Measurements from ENCODE around the gene RALGDS.

DNA sequence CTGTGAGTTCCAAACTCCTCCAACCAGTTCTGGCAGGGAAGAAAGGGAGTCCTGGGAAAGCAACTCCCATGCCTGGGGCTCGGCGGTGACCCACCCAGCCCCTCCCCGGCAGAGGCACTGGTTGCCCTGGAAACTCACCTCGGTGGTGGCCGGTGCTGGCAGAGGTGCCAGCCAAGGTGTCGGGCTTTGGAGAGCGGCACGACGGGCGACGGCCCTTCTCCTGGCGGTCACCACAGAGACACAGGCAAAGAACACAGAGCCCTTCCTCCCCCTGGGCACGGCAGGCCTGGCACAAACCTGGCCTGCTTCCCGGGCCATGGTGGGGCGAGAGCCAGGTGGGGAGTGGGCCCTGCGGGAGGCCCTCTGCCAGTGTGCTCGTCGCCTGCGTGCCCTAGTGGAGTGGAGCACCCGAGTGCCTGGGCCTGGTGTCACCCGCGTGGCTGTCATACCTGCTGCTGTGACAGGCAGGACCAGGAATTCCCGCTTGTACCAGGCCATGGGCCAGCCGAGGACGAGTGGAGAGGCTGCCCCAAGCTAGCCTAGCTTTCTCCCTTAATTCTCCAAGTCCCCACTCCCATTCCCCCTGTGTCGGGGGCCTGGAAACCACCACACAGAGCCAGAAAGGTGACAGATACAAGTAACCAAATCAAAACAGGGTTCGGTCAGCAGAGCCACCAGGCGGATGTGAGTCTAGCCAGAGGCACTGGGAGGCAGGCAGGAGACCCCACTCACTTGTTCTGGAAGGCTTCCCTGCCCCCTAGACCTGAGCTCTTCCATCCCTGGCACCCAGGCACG lies 8.2 kb upstream of the RALGDS start:
- TF ChIP-seq, protein P1, sequence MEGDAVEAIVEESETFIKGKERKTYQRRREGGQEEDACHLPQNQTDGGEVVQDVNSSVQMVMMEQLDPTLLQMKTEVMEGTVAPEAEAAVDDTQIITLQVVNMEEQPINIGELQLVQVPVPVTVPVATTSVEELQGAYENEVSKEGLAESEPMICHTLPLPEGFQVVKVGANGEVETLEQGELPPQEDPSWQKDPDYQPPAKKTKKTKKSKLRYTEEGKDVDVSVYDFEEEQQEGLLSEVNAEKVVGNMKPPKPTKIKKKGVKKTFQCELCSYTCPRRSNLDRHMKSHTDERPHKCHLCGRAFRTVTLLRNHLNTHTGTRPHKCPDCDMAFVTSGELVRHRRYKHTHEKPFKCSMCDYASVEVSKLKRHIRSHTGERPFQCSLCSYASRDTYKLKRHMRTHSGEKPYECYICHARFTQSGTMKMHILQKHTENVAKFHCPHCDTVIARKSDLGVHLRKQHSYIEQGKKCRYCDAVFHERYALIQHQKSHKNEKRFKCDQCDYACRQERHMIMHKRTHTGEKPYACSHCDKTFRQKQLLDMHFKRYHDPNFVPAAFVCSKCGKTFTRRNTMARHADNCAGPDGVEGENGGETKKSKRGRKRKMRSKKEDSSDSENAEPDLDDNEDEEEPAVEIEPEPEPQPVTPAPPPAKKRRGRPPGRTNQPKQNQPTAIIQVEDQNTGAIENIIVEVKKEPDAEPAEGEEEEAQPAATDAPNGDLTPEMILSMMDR (conservative IDR thresholded peaks at IDR 0.05; ENCODE audit: low read depth in 2 of 2) = no peak
- TF ChIP-seq, protein P2, sequence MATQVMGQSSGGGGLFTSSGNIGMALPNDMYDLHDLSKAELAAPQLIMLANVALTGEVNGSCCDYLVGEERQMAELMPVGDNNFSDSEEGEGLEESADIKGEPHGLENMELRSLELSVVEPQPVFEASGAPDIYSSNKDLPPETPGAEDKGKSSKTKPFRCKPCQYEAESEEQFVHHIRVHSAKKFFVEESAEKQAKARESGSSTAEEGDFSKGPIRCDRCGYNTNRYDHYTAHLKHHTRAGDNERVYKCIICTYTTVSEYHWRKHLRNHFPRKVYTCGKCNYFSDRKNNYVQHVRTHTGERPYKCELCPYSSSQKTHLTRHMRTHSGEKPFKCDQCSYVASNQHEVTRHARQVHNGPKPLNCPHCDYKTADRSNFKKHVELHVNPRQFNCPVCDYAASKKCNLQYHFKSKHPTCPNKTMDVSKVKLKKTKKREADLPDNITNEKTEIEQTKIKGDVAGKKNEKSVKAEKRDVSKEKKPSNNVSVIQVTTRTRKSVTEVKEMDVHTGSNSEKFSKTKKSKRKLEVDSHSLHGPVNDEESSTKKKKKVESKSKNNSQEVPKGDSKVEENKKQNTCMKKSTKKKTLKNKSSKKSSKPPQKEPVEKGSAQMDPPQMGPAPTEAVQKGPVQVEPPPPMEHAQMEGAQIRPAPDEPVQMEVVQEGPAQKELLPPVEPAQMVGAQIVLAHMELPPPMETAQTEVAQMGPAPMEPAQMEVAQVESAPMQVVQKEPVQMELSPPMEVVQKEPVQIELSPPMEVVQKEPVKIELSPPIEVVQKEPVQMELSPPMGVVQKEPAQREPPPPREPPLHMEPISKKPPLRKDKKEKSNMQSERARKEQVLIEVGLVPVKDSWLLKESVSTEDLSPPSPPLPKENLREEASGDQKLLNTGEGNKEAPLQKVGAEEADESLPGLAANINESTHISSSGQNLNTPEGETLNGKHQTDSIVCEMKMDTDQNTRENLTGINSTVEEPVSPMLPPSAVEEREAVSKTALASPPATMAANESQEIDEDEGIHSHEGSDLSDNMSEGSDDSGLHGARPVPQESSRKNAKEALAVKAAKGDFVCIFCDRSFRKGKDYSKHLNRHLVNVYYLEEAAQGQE (IDR thresholded peaks at IDR 0.05; ENCODE audit: unreplicated experiment) = no peak
- TF ChIP-seq NANOG (IDR thresholded peaks at IDR 0.05; ENCODE audit: borderline replicate concordance) (no peak), POLR2AphosphoS5 (IDR thresholded peaks at IDR 0.05; ENCODE audit: low read depth) (no peak), EZH2 (IDR thresholded peaks at IDR 0.05; ENCODE audit: low read depth, unreplicated experiment) (no peak), ZNF114 (CRISPR knock-in tag; IDR thresholded peaks at IDR 0.05) (no peak), STAT1 (IDR thresholded peaks at IDR 0.05; ENCODE audit: unreplicated experiment) (no peak), EZH2phosphoT487 (IDR thresholded peaks at IDR 0.05; ENCODE audit: unreplicated experiment) (no peak), CREB1 (CRISPR knock-in tag; IDR thresholded peaks at IDR 0.05; ENCODE audit: low read depth) (no peak), JUNB (IDR thresholded peaks at IDR 0.05; ENCODE audit: unreplicated experiment) (no peak)
- TF ChIP-seq, protein P3, sequence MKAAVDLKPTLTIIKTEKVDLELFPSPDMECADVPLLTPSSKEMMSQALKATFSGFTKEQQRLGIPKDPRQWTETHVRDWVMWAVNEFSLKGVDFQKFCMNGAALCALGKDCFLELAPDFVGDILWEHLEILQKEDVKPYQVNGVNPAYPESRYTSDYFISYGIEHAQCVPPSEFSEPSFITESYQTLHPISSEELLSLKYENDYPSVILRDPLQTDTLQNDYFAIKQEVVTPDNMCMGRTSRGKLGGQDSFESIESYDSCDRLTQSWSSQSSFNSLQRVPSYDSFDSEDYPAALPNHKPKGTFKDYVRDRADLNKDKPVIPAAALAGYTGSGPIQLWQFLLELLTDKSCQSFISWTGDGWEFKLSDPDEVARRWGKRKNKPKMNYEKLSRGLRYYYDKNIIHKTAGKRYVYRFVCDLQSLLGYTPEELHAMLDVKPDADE (IDR thresholded peaks at IDR 0.05) = no peak
